GM18907 (cell line): Measurements from ENCODE around the gene SPEG.

Experiments used
- ATAC-seq: cut with Tn5 transposase; IDR thresholded peaks from one replicate; pipeline ENCODE4 v1.9.1; 2021; ENCODE audit warnings: mild to moderate bottlenecking, moderate library complexity; ENCODE audit not compliant: unreplicated experiment

Gene SPEG

GRCh38 chr2:219458996-219459395 lies 24.4 kb downstream of the SPEG start:
- ATAC-seq: no peak

- peak; percentile 81 for ATAC-seq
Observed at GRCh38 chr2:219459460-219460311, 25.0 kb downstream of the SPEG start.

DNA sequence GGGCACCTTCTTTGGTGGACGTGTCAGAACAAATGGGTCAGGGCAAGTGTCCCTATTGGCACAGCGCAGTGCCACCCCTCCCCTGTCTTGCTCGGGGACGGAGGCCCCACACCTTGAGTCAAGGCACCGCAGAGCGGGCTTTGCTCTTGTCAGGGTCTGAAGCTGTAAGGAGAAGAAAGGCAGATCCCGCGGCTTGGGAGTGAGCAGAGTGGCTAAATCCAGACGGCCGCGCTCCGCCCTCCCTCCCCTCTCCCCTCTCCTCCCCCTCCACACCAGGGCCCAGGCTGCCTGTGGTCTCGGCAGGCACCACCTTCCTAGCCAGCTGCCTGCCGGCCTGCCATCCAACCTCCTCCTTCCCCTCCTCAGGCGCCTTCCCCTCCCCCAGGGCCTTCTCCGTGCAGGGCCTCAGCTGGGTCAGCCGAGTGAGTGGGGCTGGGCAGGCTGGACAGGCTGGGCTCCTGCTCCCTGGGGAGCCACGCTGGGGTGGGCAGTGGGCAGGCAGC lies 25.8 kb downstream of the SPEG start:
- ATAC-seq: no peak

DNA sequence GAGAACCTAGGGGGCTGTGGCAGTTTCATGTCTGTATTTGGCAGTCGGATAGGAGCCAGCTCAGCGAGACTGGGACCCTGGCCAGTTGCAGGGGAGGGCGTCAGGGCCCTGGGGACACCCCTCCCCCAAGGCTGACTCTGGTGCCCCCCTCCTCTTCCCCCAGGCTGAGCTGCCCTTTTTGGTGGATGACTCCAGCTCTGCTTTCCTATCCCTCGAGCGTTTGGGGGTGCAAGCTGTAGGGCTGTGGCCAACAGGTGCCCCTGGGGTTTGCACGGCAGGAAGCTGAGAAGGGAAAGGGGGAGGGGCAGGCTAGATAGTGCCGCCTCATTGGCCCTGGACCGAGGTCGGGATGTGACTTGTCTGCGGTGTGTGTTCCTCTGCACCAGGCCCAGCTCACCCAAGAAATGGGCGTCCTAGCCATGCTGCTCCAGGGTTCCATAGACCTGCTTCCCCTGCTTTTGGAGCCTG lies 26.4 kb downstream of the SPEG start:
- ATAC-seq: no peak

- no peak for ATAC-seq
Observed at GRCh38 chr2:219461669-219462068, 27.0 kb downstream of the SPEG start.

DNA sequence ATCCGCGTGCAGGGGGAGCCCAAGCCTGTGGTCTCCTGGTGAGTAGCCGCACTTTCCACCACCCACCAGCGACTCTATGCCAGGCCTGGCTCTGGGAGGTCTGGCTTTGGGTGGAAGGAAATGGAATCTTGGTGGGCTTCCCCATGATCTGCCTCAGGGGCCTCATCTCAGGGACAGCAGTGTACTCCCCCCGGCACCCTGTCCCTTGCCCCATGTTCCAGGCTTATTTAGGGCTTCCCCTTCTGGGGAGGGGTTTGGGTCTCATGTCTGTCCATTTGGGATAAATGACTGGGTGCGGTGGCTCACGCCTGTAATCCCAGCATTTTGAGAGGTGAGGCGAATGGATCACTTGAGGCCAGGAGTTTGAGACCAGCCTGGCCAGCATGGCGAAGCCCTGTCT lies 27.7 kb downstream of the SPEG start:
- no peak for ATAC-seq

GRCh38 chr2:219464286-219465032 lies 29.8 kb downstream of the SPEG start:
- no peak for ATAC-seq

- no peak for ATAC-seq
Observed at GRCh38 chr2:219465659-219466561, 31.3 kb downstream of the SPEG start.

DNA sequence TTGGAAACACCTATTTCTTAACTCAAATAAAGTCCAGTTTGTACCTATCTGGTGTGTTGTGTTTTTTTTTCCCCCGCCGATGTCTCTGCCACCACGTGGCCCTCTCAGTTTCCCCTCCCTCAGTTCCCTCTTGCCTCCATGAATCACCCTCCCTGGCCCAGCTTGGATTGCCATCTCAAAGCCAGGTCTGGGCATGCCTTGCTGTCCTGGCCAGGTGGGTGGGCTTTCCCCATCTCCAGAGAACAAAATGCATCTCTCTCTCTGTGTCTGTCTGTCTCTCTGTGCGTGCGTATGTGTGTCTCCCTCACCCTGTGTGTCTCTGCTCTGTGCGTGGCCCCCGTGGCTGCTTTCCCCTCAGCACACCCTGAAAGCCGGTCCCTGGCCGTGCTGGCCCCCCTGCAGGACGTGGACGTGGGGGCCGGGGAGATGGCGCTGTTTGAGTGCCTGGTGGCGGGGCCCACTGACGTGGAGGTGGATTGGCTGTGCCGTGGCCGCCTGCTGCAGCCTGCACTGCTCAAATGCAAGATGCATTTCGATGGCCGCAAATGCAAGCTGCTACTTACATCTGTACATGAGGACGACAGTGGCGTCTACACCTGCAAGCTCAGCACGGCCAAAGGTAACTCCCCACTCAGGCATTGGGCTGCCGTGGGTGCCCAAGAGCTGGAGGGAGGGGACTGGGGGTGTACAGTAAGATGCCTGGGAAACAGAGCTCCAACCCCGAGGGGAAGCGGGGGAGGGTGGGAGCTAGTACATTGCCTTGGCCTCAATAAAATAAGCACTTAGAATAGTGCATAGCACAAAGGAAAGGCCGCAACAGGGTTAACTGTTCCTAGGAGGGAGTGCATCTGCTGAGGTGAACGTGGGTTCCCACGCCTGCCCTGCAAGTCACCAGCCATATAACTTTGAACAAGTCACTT lies 32.4 kb downstream of the SPEG start:
- no peak for ATAC-seq

GRCh38 chr2:219467736-219468075 lies 33.1 kb downstream of the SPEG start:
- no peak for ATAC-seq

DNA sequence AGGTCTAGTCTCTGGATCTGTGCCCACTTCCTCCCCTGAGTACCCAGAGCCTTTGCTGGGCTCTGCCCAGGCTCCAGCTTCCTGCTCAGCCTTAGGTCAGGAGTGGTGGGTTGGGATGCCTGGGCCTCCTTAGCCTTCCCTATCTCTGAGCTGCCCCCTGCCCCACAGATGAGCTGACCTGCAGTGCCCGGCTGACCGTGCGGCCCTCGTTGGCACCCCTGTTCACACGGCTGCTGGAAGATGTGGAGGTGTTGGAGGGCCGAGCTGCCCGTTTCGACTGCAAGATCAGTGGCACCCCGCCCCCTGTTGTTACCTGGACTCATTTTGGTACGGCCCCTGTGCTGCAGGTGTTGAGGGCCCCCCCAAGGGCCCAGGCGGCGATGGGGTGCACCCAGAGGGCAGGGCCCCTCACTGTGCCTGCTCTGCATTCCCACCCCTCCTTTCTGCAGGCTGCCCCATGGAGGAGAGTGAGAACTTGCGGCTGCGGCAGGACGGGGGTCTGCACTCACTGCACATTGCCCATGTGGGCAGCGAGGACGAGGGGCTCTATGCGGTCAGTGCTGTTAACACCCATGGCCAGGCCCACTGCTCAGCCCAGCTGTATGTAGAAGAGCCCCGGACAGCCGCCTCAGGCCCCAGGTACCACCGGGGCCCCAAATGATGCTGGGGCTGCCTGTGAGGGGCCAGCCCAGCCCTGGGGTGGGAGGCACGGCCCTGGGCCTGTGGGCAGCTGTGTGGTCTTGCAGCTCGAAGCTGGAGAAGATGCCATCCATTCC lies 34.0 kb downstream of the SPEG start:
- no peak for ATAC-seq

DNA sequence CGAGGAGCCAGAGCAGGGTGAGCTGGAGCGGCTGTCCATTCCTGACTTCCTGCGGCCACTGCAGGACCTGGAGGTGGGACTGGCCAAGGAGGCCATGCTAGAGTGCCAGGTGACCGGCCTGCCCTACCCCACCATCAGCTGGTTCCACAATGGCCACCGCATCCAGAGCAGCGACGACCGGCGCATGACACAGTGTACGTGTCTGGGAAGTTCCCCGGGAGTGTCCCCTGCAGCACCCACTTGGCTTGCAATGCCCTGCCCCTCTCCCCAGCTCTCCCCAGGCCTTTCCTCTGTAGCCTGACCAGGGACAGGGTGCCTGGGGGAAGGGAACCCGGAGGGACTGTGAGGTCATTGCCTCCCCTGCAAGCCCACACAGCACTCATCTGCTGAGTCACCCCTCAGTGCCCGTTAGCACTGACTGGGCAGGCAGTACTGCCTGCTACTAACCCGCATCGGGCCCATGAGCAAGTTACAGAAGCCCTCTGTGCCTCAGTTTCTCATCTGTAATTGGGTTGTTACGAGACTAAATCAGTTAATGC lies 34.6 kb downstream of the SPEG start:
- no peak for ATAC-seq

DNA sequence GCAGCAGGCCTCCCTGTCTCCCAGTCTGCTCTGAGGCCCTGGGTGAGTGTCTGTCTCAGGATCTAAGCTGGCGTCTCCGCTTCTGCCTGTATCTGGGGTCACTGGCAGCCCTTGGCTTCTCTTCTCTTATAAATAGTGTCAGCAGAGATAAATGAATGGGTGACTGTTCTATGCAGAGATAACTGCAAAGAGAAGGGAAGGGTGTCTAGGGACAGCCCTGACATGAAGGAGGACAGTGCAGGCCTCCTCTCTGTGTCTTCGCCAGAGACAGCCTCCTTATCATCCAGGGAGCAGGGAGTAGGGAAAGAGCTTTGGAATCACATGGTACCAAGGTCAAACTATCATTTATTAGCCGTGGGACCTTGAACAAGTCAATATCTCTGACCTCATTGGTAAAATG lies 35.8 kb downstream of the SPEG start:
- ATAC-seq: no peak

GRCh38 chr2:219471476-219472371 lies 37.1 kb downstream of the SPEG start:
- ATAC-seq: no peak

GRCh38 chr2:219472629-219473187 lies 38.1 kb downstream of the SPEG start:
- no peak for ATAC-seq

- no peak for ATAC-seq
Observed at GRCh38 chr2:219473511-219473910, 38.9 kb downstream of the SPEG start.

DNA sequence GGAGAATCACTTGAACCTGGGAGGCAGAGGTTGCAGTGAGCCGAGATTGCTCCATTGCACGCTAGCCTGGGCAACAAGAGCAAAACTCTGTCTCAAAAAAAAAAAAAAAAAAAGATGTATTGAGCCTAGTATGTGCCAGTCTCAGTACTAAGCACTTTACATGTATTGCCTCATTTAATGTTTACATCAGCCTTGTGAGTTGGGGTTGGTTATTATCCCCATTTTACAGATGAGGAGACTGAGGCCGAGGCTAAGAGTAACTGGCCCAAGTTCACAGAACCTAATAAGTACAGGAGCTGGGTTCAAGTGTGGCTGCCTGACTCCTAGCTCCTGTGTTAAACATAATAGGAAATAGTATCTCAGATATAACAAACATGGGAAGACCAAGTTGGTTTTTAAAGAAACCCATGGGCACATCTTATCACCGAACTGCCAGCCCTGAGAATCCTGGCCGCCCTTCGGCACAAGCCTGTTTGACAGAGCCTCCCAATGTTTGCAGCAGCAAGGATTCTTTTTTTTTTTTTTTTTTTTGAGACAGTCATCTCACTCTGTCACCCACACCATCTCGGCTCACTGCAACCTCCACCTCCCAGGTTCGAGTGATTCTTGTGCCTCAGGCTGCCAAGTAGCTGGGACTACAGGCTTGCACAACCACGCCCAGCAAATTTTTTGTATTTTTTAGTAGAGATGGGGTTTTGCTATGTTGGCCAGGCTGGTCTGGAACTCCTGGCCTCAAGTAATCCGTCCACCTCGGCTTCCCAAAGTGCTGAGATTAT lies 39.8 kb downstream of the SPEG start:
- no peak for ATAC-seq
